Colonic mucosa (tissue), 4 donors: ENCODE measurements around the gene CRADD. TPM values are rescaled to one million over a fixed set of nuclear protein-coding genes. Genes with fewer than 3 reads are reported as not detected.

Experiments used
- DNase-seq: peaks from one replicate; pipeline ENCODE4 v3.0.0-alpha.2; 2020
- H3K27ac ChIP-seq: fragments of 200-600 bp; one replicate; pipeline ENCODE4 v1.8.0; 2021
- H3K27me3 ChIP-seq: fragments of 200-600 bp; one replicate; pipeline ENCODE4 v1.8.0; 2021
- H3K36me3 ChIP-seq: fragments of 200-600 bp; one replicate; pipeline ENCODE4 v1.8.0; 2021
- H3K4me1 ChIP-seq: fragments of 200-600 bp; one replicate; pipeline ENCODE4 v1.8.0; 2021; ENCODE audit warnings: mild to moderate bottlenecking
- H3K4me3 ChIP-seq: fragments of 200-600 bp; one replicate; pipeline ENCODE4 v1.8.0; 2021
- H3K9ac ChIP-seq, 2 donors: one replicate each; pipeline ENCODE4 v1.7.0; 2013; ENCODE audit warnings: control low read depth in 2 of 2, low read depth in 2 of 2, low read length in 2 of 2
- H3K9me3 ChIP-seq: fragments of 200-600 bp; one replicate; pipeline ENCODE4 v1.8.0; 2021
- CTCF ChIP-seq: fragments of 200-600 bp; IDR thresholded peaks from one replicate; pipeline ENCODE4 v1.8.0; 2022; ENCODE audit warnings: antibody characterized with exemption, mild to moderate bottlenecking
- intact Hi-C: fragments of 100-400 bp; cut with DNase I; formaldehyde crosslinking; loops from one replicate; pipeline ENCODE4 v1.14.1; 2022
- total RNA-seq, 2 donors: library from RNA; stranded (reverse); fragmentation: NEBNext Ultra II Directional in 1 of 2; extraction: Animal tissue kit (Norgen Biotek cat#: 25700) in 1 of 2; gene quantifications; one replicate each; pipeline ENCODE4 v1.2.1, GENCODE V29; 2021
- donor health status: healthy.
- donor health status: DM: no; HTN: no; CAD: no.
- donor health status: DM: no; HTN: no; CAD: no.

Gene CRADD
- total RNA-seq, 2 donors from 2014 or later, result 18.2 to 23.9 TPM

GRCh38 chr12:93877446-93877845 lies 200.3 kb downstream of the CRADD start:
- Histone ChIP-seq H3K36me3 (no peaks in the 10 kb centered on the region), H3K4me3 (no peak overlapping the region), H3K9ac (no peak overlapping the region), H3K9me3 (peaks cover 2% of the 10 kb centered on the region), H3K4me1 (no peaks in the 10 kb centered on the region), H3K27me3 (no peaks in the 10 kb centered on the region), H3K27ac (no peak overlapping the region)
- DNase-seq, result no peak
- TF ChIP-seq CTCF, result no peak
- intact Hi-C loops, result no loop called here

- peak; percentile 15 for DNase-seq
- H3K27me3 ChIP-seq, result no peaks in the 10 kb centered on the region
- H3K4me3 ChIP-seq, result no peak overlapping the region
- H3K36me3 ChIP-seq, result no peaks in the 10 kb centered on the region
- intact Hi-C loops, result no loop called here
- H3K27ac ChIP-seq, result no peak overlapping the region
- H3K9me3 ChIP-seq, result no peaks in the 10 kb centered on the region
- H3K4me1 ChIP-seq, result no peaks in the 10 kb centered on the region
- TF ChIP-seq CTCF, result no peak
- H3K9ac ChIP-seq, result no peak overlapping the region
Observed at GRCh38 chr12:93879476-93880421, 202.6 kb downstream of the CRADD start.

- no peak overlapping the region for H3K4me3 ChIP-seq
- H3K9ac ChIP-seq, result no peak overlapping the region
- no peak overlapping the region for H3K27ac ChIP-seq
- H3K9me3 ChIP-seq, result no peaks in the 10 kb centered on the region
- H3K27me3 ChIP-seq, result no peaks in the 10 kb centered on the region
- H3K4me1 ChIP-seq, result no peaks in the 10 kb centered on the region
- intact Hi-C loops, result no loop called here
- TF ChIP-seq CTCF, result no peak
- DNase-seq, result peak; percentile 1
- no peaks in the 10 kb centered on the region for H3K36me3 ChIP-seq
Observed at GRCh38 chr12:93880853-93881522, 203.8 kb downstream of the CRADD start.

- Histone ChIP-seq H3K4me1 (no peaks in the 10 kb centered on the region), H3K27me3 (no peaks in the 10 kb centered on the region), H3K9ac (no peak overlapping the region), H3K36me3 (no peaks in the 10 kb centered on the region), H3K27ac (no peak overlapping the region), H3K4me3 (no peak overlapping the region), H3K9me3 (no peaks in the 10 kb centered on the region)
- TF ChIP-seq CTCF, result no peak
- no peak for DNase-seq
- intact Hi-C loops, result no loop called here
Observed at GRCh38 chr12:93882763-93883162, 205.6 kb downstream of the CRADD start.

GRCh38 chr12:93883436-93884154 lies 206.4 kb downstream of the CRADD start:
- Histone ChIP-seq H3K27ac (no peak overlapping the region), H3K4me3 (no peak overlapping the region), H3K9ac (no peak overlapping the region), H3K36me3 (no peaks in the 10 kb centered on the region), H3K27me3 (no peaks in the 10 kb centered on the region), H3K9me3 (no peaks in the 10 kb centered on the region), H3K4me1 (no peaks in the 10 kb centered on the region)
- peak; percentile 4 for DNase-seq
- TF ChIP-seq CTCF, result no peak
- intact Hi-C loops, result no loop called here
